GM19372 (cell line): ENCODE results near the gene PDGFA.

Experiments used
- ATAC-seq: cut with Tn5 transposase; IDR thresholded peaks from one replicate; pipeline ENCODE4 v1.9.1; 2021; ENCODE audit warnings: mild to moderate bottlenecking, low read depth, moderate library complexity; ENCODE audit not compliant: unreplicated experiment

The PDGFA gene

DNA sequence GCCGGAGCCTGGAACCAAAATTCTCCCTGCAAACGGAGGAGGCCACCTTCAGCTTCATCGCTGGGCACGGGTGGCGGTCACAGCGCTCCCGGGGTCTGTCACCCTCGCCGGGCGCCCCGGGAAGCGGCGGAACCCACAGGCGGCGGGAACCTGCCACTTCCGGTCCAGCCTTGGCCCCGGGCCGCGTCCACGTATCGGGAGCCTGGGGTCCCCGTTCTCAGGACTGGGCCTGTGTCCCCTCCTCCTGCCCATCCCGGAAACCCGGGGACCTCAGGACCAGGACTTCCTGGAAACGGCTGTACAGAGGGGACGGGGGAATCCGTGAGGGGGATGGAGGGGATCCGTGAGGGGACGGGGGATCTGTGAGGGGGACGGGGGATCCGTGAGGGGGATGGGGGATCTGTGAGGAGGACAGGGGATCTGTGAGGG lies 25.4 kb downstream of the PDGFA start:
- no peak for ATAC-seq

DNA sequence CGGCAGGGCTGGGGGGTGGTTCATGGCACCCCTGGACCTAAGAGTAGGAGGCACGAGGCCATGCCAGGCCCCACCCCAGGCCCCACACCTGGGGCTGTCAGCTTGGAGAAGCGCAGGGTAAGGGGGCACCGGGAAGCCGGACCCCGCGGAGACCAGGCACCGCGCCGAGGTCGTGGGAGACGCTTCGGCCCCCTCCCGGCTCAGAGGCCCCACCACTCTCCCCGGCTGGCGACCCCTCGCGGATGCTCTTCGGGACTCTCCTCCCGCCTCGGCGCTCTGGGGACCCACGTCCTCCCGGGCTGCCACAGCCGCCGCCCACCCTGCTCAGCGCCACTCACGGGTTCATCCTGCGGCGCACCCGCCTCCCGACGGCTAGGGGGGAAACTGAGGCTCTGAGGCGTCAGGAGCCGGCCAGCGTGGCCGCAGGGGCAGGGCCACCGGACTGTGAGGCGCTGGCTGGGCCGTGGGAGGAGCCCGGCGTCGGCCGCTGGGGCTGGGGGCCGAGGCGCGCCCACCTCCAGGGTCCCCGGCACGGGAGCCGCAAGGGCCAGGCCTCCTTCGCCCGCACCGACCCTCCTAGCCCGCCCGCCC lies 25.9 kb downstream of the PDGFA start:
- ATAC-seq, result no peak

DNA sequence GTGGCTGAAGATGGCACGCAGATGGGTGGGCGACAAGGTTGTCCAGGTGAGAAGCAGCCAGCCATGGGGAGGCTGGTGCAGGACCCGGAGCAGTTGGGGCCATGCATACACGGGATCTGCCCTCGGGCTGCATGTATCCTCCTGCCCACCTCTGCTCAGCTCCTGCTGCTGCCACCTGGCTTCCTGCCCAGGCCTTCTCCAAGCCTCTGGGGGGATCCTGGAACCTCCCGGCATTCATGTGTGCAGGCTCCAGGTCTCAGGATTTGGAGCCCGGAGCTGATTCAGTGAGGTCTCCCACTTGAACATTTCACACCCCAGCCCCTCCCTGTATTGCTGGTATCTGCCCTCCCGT lies 27.0 kb downstream of the PDGFA start:
- ATAC-seq, result no peak

DNA sequence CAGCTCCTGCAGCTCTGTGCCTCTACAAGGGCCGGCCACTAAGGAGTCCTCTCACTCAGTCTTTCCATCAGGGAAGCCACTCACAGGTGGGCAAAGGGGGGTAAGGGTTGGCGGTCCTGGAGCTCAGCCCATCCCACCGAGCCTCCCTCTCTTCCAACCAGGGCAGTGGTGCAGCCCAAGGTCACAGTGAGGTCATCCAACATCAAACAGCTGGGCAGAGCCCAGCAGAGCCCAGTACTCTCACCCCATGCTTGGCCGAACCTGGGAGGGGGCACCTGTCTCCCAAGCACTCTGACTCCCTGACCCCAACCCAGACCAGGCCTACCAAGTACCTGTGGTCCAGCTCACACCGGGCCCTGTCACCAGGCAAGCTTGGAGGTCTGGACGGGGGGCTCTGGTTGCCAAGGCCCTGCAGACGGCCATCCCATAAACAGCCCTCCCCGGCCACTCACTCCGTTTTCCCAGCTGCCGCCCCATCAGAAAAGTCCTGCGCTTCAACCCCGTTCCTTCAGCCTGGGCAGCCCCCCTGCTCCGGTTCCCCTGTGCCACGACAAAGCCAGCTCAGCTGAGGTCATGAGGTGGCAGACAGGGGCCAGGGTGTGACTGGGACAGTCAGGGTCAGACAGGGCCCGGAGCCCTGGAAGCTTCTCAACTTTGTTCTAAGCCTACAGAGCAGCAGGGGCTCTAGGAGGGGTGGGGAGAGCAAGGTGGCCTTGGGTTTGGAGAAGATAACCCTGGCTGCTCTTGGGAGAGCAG lies 27.5 kb downstream of the PDGFA start:
- no peak for ATAC-seq

DNA sequence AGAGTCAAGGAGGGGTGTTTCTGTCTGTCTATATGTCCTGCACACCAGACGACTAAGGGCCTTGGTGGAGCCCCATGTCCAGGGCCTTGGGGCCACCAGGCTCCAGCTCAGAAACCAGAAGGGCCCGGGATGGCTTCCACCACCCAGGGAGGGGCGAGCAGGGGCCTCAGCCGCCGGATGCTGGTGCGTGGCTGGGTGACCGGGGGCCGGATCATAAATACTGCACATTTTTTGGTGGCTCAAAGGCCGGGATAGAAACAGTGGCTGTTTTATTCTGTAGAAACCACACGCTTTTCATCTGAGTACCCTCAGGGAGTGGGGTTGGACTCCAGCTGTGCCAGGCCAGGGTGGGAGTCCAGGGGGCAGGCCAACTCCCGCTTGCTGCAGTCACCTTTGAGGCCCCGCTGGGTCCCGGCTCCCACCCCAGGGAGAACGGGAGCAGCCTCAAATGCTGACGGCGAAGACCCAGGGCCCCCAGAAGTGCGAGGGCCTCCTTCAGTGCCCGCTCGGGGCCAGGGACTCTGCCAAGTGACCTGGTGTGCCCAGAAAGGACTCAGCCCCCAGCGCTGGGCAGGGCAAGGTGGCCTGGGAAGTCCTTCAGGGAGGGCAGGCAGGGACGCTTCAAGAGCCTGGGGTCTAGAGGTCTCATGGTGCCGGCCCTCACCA lies 28.2 kb downstream of the PDGFA start:
- no peak for ATAC-seq

DNA sequence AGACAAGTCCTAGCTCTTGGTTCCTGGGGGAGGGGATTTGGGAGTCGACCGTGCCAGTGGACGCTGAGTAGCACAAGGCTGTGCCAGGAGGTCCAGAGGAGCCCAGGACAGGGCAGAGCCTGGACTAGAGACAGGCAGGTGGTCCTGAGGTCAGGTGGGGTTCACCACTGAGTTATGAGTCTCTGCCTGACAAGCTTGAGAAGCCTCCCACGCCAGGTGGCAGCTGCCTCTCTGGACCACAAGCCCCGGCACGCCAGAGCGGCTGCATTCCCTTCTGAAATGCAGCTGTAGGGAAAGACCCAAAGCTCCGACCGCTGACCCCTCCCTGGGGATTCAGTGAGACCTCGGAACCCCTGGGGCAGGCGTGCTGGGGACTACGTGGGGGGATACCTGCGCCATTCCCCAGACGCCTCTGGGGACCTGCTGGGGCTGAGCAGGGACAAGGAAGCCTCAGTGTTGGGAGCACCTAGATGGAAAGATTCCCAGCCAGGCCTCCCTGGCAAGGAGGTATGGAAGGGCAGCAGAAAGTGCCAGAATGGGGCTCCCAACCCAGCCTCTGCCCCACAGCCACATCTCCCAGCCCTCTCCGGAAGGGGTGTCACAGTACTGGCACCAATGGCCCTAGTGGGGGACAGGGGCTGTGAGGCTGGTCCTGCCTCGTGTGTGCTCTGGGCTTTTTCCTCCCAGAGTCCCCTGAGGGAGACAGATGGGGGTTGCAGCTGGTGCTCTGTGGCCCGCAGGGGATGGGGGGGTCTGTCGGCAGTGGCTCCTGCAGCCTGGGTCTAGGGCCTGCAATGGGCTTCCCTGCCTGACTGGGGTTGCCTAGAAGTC lies 29.0 kb downstream of the PDGFA start:
- no peak for ATAC-seq

DNA sequence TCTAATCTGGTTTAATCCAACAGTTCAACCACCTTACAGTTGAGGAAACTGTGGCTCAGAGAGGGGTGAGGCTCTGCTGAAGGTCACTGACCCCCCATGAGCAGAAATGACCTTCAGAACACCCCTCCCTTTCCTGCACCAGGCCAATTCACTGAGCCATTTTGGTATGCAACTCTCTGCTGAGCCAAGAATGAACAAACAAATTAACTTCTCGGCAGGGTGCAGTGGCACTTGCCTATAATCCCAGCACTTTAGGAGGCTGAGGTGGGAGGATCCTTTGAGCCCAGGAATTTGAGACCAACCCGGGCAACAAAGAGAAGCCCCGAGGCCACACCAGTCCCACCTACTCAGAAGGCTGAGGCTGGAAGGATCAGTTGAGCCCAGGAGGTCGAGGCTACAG lies 29.8 kb downstream of the PDGFA start:
- no peak for ATAC-seq

DNA sequence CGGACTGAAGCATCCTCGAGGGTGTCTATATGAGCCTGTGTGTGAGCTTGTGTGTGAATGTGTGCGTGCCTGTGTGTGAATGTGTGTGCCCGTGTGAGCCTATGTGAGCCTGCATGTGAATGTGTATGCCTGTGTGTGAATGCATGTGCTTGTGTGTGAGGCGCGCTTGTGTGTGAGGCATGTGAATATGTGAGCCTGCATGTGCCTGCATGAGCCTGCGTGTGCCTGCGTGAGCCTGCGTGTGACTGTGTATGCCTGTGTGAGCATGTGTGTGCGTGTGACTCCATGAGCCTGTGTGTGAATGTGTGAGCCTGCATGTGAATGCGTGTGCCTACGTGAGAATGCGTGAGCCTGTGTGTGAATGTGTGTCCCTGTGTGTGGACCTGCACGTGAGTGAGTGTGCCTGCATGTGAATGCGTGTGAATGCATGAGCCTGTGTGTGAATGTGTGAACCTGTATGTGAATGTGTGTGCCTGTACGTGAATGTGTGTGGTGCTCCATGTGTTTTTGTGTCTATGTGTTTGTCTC lies 33.4 kb downstream of the PDGFA start:
- ATAC-seq, result no peak

DNA sequence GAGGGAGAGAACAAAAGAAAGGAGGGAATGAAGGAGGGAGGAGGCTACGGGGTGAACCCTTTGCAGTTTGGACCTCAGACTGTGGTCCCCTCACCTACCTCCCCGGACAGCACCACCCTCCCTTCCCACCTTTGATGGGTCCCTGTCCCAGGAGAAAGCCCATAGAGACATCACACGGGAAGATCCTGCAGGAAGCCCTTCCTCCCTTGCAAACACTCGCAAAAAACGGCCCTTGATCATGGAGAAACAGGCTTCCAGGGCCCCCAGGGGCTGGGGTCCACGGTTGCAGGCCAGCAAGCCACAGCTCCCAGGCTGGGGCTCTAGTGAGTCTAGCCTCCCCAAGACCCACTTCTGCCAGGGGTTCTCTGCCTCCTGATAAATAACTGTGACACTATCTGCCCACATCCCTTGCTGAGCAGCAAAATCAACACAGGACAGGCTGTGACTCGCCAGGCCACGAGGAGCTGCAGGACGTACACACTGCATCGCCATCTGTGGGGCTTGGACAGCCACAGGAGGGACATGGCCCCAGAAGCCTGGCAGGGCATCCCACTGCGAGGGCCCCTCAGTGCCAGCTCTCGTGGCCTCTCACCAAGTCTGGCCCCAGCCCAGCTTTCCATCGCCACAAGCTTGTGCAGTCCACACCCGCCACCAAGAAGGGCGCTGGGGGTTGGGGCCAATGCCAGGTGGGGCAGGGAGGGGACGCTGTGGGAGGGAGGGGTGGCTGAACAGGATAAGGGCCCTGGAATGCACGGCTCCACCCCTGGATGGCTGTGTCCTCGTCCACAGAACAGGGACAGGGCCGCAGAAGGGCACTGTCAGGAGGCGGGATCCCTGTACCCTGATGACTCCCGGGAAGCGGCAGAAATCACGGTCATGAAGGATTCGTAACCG lies 34.2 kb downstream of the PDGFA start:
- no peak for ATAC-seq

DNA sequence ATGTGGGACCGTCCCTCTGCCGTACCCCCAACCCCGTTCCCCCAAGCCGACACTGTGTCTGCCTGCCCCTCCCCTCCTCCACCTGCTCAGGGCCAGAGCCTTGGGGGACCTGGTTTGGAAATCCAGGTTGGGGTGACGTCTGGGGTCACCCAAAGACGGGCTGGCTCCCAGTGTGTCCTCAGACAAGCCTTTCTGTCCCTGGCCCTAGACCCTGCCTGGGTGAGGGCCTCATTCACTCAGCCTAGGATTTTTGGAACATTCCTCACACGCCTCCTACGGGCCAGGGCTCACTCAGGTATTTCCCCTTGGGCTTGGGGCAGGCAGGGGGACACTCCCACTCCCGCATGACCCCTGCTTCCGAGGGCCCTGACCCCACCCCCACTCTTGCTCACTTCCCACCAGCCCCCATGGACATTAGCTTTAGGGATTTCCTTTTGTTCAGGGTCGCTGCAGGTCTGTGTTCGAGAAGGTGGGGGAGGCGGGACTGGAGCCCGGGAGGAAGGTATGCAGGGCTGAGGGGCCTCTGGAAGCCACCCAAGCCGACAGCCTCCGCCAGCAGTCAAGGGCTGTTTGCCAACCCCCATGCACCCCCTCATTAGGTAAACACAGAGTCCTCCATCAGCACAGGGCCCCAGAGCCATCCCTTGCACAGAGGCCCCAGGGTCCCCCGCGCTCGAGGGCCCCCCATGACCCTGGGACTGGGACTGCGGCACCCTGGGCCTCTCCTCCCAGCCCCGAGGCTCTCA lies 35.1 kb downstream of the PDGFA start:
- no peak for ATAC-seq

DNA sequence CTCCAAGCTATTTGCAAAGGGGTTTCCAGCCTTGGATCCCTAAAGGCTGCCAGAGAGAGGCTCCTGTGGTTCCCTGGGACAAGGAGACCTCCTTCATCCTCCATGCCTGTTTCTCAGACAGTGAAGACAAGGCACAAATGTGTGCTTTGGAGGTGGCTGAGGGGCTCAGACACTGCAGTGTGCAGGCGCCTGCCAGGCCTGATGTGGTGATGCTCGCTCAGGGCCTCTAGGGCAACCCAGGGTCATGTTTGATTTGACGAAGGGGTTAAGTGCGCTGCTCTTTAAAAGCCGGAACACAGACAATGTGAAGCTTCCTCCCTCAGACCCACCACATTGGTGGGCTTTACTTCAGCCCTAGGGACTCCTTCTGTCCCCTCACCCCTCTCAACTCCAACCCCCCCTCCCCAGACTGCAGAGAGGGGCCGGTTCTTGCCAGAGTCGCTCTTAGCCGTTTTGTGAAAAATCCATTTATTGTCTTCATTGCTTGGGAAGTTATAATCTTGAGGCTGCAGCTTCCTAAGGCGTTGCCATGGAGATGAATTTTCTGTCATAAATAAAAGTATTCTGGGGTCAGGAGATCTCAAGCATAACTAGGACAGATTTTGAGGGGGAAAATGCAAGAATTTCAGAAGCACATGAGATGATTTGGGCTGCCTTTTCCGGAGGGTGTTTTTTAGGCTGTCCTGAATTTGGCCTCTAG lies 35.8 kb downstream of the PDGFA start:
- no peak for ATAC-seq

DNA sequence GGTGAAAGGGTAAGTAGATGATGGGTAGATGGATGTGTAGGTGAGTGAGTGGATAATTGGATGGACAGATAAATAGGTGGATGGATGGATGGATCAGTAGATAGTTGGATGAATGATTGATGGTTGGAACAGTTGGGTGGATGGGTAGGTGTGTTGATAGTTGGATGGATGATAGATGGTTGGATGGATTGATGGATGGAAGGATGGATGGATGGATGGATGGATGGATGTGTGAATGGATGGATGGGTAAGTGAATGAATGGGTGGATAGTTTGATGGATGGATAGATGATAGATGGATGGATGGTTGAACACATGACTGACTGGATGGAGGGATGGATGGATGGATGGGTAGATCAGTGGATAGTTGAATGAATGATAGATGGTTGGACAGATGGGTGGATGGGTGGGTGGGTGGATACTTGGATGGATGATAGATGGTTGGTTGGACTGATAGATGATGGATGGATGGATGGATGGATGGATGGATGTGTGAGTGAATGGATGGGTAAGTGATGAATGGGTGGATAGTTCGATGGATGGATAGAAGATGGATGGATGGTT lies 37.0 kb downstream of the PDGFA start:
- no peak for ATAC-seq

DNA sequence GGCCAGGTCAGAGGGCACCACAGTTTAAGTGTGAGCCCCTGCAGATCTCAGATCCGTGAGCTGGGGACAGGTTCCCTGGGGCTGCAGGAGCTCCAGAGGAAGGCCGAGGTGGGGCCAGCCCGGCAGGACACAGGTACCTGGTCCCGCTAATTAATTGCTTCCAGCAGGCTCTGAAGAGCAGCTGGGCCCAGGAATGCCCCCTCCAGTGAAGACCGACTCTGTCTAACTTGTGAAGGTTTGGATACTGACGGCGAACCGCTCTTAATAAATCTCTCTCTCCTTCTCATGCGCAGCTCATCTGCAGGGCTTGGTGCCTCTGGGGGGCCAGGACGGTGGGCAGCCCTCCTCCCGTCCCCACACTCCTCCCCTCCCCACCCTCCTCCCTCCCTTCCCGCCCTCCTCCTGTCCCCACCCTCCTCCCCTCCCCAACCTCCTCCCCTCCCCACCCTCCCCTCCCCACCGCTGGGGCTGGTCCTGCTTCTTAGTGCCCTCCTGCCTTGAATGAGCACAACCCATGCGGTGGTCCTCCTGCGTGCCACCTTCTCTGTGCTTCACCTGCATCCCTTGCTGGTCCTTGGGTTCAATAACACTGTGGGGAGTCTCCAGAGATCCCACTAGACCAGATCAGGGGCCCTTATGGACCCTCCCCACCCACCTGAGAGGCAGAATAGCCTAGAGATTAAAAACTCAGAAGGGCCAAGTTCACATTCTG lies 38.3 kb downstream of the PDGFA start:
- no peak for ATAC-seq

DNA sequence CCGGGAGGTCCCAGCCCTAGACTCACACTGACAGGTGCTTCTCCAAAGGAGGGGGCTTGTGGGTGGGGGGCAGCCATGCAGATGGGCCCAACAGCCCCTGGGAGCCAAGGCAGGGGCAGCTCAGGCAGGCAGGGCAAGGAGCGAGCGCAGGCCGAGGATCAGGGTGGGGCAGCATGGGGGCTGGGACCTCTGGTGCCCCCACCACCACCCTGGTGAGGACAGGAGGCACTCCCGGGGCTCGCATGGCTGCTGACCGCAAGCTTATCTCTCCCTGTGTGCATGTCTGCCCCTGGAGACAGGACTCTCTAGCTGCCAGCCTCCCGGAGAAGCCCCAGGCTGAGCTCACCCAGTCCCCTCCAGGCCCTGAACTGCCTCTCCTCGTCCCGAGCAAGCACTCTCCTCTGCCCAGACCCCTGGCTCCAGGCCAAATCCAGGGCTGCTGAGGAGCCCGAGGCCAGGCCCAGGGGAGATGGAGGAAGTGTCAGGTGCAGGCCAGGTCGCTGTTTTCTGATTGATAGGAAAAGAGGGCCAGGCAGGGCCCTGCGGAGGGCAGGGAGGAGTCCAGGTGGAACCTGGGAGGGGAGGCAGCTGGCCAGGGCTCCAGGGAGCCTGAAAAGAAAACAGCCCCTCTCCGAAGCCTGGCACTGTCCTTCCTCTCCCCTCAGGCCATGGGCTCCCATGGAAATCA lies 39.0 kb downstream of the PDGFA start:
- no peak for ATAC-seq

DNA sequence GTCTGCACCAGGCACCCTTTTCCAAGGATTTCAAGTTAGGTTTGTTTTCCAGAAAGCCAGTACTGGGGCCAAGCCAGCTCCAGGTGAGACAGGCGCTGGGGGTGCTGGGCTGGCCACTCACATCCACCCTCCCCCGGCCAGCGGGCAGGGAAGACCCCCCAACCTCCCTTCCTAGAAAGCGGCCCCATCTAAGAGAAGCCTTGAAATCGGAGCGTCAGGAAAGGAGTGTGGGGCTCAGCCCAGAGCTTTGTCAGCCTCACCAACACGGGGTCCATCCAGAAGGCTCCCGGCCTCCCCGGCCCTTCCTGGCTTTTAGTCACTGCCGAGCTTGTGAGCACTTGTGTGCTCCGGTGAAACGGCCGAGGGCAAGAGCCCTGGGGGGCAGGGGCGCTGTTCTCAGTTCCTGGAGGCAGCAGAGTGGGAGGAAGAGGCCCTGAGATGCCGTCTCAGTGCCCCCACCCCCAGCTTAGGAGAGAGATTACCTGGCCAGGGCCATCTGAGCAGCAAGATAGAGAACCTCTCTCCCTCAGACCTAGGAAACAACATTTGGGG lies 39.6 kb downstream of the PDGFA start:
- ATAC-seq, result no peak

DNA sequence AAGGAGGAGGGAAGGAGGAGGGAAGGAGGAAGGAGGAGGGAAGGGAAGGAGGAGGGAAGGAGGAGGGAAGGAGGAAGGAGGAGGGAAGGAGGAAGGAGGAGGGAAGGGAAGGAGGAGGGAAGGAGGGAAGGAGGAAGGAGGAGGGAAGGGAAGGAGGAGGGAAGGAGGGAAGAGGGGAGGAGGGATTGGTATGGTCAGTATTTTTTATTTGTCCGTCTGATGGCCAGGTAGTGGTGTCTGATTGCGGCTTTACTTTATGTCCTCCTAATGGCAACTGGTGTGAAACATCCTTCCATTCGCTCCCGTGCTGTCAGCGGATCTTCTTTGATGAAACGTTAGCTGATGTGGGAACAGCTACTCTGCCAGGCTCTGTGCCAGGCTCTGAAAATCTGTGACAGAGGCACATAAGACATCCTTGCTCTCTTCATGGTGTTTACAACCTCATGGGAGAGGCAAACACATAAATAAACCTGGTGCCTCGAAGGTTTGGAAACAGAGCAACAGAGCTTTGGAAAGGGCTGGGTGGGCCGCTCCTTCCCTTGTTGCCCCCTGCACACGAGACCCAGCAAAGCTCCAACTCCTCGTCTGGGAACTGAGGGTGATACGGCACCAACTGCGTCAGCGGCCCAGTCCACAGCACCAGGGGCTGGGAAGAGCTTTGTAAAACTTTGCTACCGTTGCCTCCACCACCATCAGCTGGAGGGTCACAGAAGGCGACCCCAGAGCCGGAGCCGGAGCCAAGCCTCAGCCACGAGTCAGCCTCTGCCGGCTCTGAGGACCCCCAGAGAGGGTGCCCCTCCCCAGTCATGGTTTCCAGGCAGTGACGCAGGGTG lies 40.3 kb downstream of the PDGFA start:
- ATAC-seq, result no peak
